ACC112 (cell line): ENCODE measurements around the gene TRAFD1.

Experiments used
- H2AFZ ChIP-seq: fragments of 200-600 bp; sonication (generic); one replicate; pipeline ENCODE4 v1.6.0; 2017; ENCODE audit warnings: antibody characterized with exemption, low read length; ENCODE audit not compliant: unreplicated experiment
- H3K27ac ChIP-seq: fragments of 200-600 bp; sonication (generic); 2 replicates; pipeline ENCODE4 v1.5.1; 2014; ENCODE audit warnings: low read depth, mild to moderate bottlenecking, antibody characterized with exemption, low read length, moderate library complexity
- H3K27me3 ChIP-seq: fragments of 200-600 bp; sonication (generic); 2 replicates; pipeline ENCODE4 v1.6.1; 2014; ENCODE audit warnings: mild to moderate bottlenecking, antibody characterized with exemption, low read length, moderate library complexity, mixed read lengths; ENCODE audit not compliant: insufficient read depth
- H3K36me3 ChIP-seq: fragments of 200-600 bp; sonication (generic); 2 replicates; pipeline ENCODE4 v1.6.1; 2016; ENCODE audit warnings: mild to moderate bottlenecking, antibody characterized with exemption, low read length, moderate library complexity, mixed read lengths; ENCODE audit not compliant: insufficient read depth
- H3K4me1 ChIP-seq: fragments of 200-600 bp; sonication (generic); one replicate; pipeline ENCODE4 v1.6.1; 2016; ENCODE audit warnings: low read length, mixed read lengths; ENCODE audit not compliant: insufficient read depth, unreplicated experiment, control insufficient read depth
- H3K4me3 ChIP-seq: fragments of 200-600 bp; sonication (generic); 2 replicates; pipeline ENCODE4 v1.5.1; 2014; ENCODE audit warnings: mild to moderate bottlenecking, low read depth, low read length
- H3K79me2 ChIP-seq: fragments of 200-600 bp; sonication (generic); one replicate; pipeline ENCODE4 v1.6.0; 2016; ENCODE audit warnings: low read length; ENCODE audit not compliant: control insufficient read depth, unreplicated experiment, insufficient read depth

The TRAFD1 gene

GRCh38 chr12:112159146-112159541 lies 33.8 kb downstream of the TRAFD1 start:
- Histone ChIP-seq H3K27me3 (no peaks in the 10 kb centered on the region), H3K36me3 (peaks cover 23% of the 10 kb centered on the region; the same call in 1 of the 2 replicates)

GRCh38 chr12:112160611-112161010 lies 35.3 kb downstream of the TRAFD1 start:
- H2AFZ ChIP-seq = no peak overlapping the region
- H3K4me3 ChIP-seq = no peak overlapping the region
- H3K27ac ChIP-seq = no peak overlapping the region
- H3K27me3 ChIP-seq = no peaks in the 10 kb centered on the region
- peaks cover 23% of the 10 kb centered on the region; the same call in 1 of the 2 replicates for H3K36me3 ChIP-seq
- H3K4me1 ChIP-seq = no peaks in the 10 kb centered on the region
- H3K79me2 ChIP-seq = no peaks in the 10 kb centered on the region

More at GRCh38 chr12:112159146-112159541, 33.8 kb downstream of the TRAFD1 start:
- Histone ChIP-seq H3K4me3 (no peak overlapping the region), H3K4me1 (no peaks in the 10 kb centered on the region), H2AFZ (no peak overlapping the region), H3K27ac (no peak overlapping the region), H3K79me2 (no peaks in the 10 kb centered on the region)

GRCh38 chr12:112161711-112162110 lies 36.4 kb downstream of the TRAFD1 start:
- H3K27ac ChIP-seq = no peak overlapping the region
- no peak overlapping the region for H2AFZ ChIP-seq
- H3K79me2 ChIP-seq = no peaks in the 10 kb centered on the region
- H3K36me3 ChIP-seq = peaks cover 23% of the 10 kb centered on the region; the same call in 1 of the 2 replicates
- H3K4me3 ChIP-seq = no peak overlapping the region
- H3K27me3 ChIP-seq = no peaks in the 10 kb centered on the region
- H3K4me1 ChIP-seq = no peaks in the 10 kb centered on the region

- H3K36me3 ChIP-seq = peaks cover 23% of the 10 kb centered on the region; the same call in 1 of the 2 replicates
- H3K4me1 ChIP-seq = no peaks in the 10 kb centered on the region
- no peaks in the 10 kb centered on the region for H3K27me3 ChIP-seq
- H3K4me3 ChIP-seq = no peak overlapping the region
- no peak overlapping the region for H2AFZ ChIP-seq
- H3K27ac ChIP-seq = no peak overlapping the region
- H3K79me2 ChIP-seq = no peaks in the 10 kb centered on the region
Observed at GRCh38 chr12:112162241-112162790, 37.0 kb downstream of the TRAFD1 start.

GRCh38 chr12:112163056-112163455 lies 37.7 kb downstream of the TRAFD1 start:
- Histone ChIP-seq H3K27me3 (no peaks in the 10 kb centered on the region), H2AFZ (no peak overlapping the region), H3K79me2 (no peaks in the 10 kb centered on the region), H3K4me3 (no peak overlapping the region), H3K4me1 (no peaks in the 10 kb centered on the region), H3K36me3 (peaks cover 23% of the 10 kb centered on the region; the same call in 1 of the 2 replicates), H3K27ac (no peak overlapping the region)

- Histone ChIP-seq H3K27ac (no peak overlapping the region), H3K79me2 (no peaks in the 10 kb centered on the region), H3K27me3 (no peaks in the 10 kb centered on the region), H3K36me3 (peaks cover 23% of the 10 kb centered on the region; the same call in 1 of the 2 replicates), H3K4me3 (no peak overlapping the region), H3K4me1 (no peaks in the 10 kb centered on the region), H2AFZ (no peak overlapping the region)
Observed at GRCh38 chr12:112163471-112163991, 38.2 kb downstream of the TRAFD1 start.

- H2AFZ ChIP-seq = no peak overlapping the region
- H3K27me3 ChIP-seq = no peaks in the 10 kb centered on the region
- no peaks in the 10 kb centered on the region for H3K79me2 ChIP-seq
- H3K4me3 ChIP-seq = no peak overlapping the region
- no peak overlapping the region for H3K27ac ChIP-seq
- no peaks in the 10 kb centered on the region for H3K4me1 ChIP-seq
- H3K36me3 ChIP-seq = peaks cover 22% of the 10 kb centered on the region; the same call in 1 of the 2 replicates
Observed at GRCh38 chr12:112164011-112164660, 38.8 kb downstream of the TRAFD1 start.

- no peaks in the 10 kb centered on the region for H3K79me2 ChIP-seq
- no peak overlapping the region for H2AFZ ChIP-seq
- H3K27me3 ChIP-seq = no peaks in the 10 kb centered on the region
- no peak overlapping the region for H3K27ac ChIP-seq
- no peaks in the 10 kb centered on the region for H3K4me1 ChIP-seq
- H3K36me3 ChIP-seq = peaks cover 11% of the 10 kb centered on the region; the same call in 1 of the 2 replicates
- no peak overlapping the region for H3K4me3 ChIP-seq
Observed at GRCh38 chr12:112165624-112166023, 40.3 kb downstream of the TRAFD1 start.

GRCh38 chr12:112166051-112167015 lies 41.0 kb downstream of the TRAFD1 start:
- H2AFZ ChIP-seq = no peak overlapping the region
- no peaks in the 10 kb centered on the region for H3K27me3 ChIP-seq
- no peaks in the 10 kb centered on the region for H3K79me2 ChIP-seq
- no peaks in the 10 kb centered on the region for H3K4me1 ChIP-seq
- H3K27ac ChIP-seq = no peak overlapping the region
- no peak overlapping the region for H3K4me3 ChIP-seq
- H3K36me3 ChIP-seq = peaks cover 9% of the 10 kb centered on the region; the same call in 1 of the 2 replicates

GRCh38 chr12:112167031-112167461 lies 41.7 kb downstream of the TRAFD1 start:
- Histone ChIP-seq H3K4me3 (no peak overlapping the region), H3K27me3 (no peaks in the 10 kb centered on the region), H3K36me3 (peaks cover 4% of the 10 kb centered on the region; the same call in 1 of the 2 replicates)

More at GRCh38 chr12:112167031-112167461, 41.7 kb downstream of the TRAFD1 start:
- no peak overlapping the region for H2AFZ ChIP-seq
- H3K27ac ChIP-seq = no peak overlapping the region
- H3K79me2 ChIP-seq = no peaks in the 10 kb centered on the region
- H3K4me1 ChIP-seq = no peaks in the 10 kb centered on the region
